HCT116 (cell line): ENCODE data around the gene RNF11. TPM values are rescaled to one million over a fixed set of nuclear protein-coding genes. Genes with fewer than 3 reads are reported as not detected.

Source experiments
- ATAC-seq: fragments of 200-7000 bp; cut with Tn5 transposase; 2 replicates; pipeline ENCODE4 v1.9.1; 2020; ENCODE audit warnings: mild to moderate bottlenecking, moderate library complexity
- BruUV-seq: library from RNA; stranded (reverse); fragments of 400-500 nt; replicated peaks from 2 replicates; lab custom pipeline; 2021; lab: Mats Ljungman, UMichigan
- CTCF ChIA-PET: fragments of 300-600 bp; sonication (Branson Sonifier 250); formaldehyde crosslinking; loops from one replicate; lab custom pipeline; 2021; ENCODE audit warnings: antibody characterized with exemption; lab: Charles Lee
- POLR2A ChIA-PET: fragments of 300-600, 350-600 bp; sonication (Branson Sonifier 250); formaldehyde crosslinking; loops from one replicate; lab custom pipeline; 2021; ENCODE audit warnings: antibody characterized with exemption; lab: Charles Lee
- RAD21 ChIA-PET, 2 experiments: fragments of 300-600 bp; sonication (Branson Sonifier 250); formaldehyde crosslinking; loops; one replicate each; lab custom pipeline; 2023; ENCODE audit warnings: low total read pairs in 2 of 2; ENCODE audit not compliant: uncharacterized antibody in 2 of 2, unreplicated experiment in 2 of 2, low non-redundant PET in 1 of 2; lab: Charles Lee
- DNase-seq: peaks from one replicate; pipeline ENCODE4 v3.0.0-alpha.2; 2010; ENCODE audit warnings: low read depth, low spot score
- H2AFZ ChIP-seq: fragments of 200-600 bp; shearing (Covaris generic), sonication (generic); 2 replicates; pipeline ENCODE4 v1.6.1; 2017; ENCODE audit warnings: low read depth, mixed run types, mixed read lengths, antibody characterized with exemption, low read length; ENCODE audit not compliant: poor library complexity, severe bottlenecking
- H3K27ac ChIP-seq: 2 replicates; pipeline ENCODE4 v1.5.1; 2012; ENCODE audit warnings: low read depth, low read length
- H3K27me3 ChIP-seq: fragments of 200-600 bp; sonication (generic); 2 replicates; pipeline ENCODE4 v1.6.1; 2016; ENCODE audit warnings: mixed run types, low read length, mixed read lengths; ENCODE audit not compliant: insufficient read depth
- H3K36me3 ChIP-seq, 2 experiments: fragments of 200-500 bp in 1 of 2; fragments of 200-600 bp in 1 of 2; sonication (Bioruptor generic) in 1 of 2; sonication (generic) in 1 of 2; 2 replicates each; pipeline versions ENCODE4 v1.5.1 to v1.6.1; 2014 to 2016; ENCODE audit warnings: low read length in 2 of 2, inconsistent platforms in 1 of 2, mixed read lengths in 1 of 2, mixed run types in 1 of 2; ENCODE audit not compliant: insufficient read depth in 2 of 2, control insufficient read depth in 1 of 2
- H3K4me1 ChIP-seq, 2 experiments: fragments of 200-600 bp in 1 of 2; sonication (generic) in 1 of 2; 2 replicates each; pipeline versions ENCODE4 v1.5.1 to v1.6.1; 2012 to 2017; ENCODE audit warnings: low read length in 2 of 2, inconsistent platforms in 1 of 2, mild to moderate bottlenecking in 1 of 2, mixed read lengths in 1 of 2, mixed run types in 1 of 2, moderate library complexity in 1 of 2; ENCODE audit not compliant: insufficient read depth in 2 of 2, control insufficient read depth in 1 of 2
- H3K4me2 ChIP-seq: fragments of 200-600 bp; sonication (generic); 2 replicates; pipeline ENCODE4 v1.6.1; 2017; ENCODE audit warnings: mixed run types, low read length, mixed read lengths
- H3K4me3 ChIP-seq, 2 experiments: fragments of 200-600 bp in 1 of 2; sonication (generic) in 1 of 2; replicated peaks in 1 of 2; 2 replicates each; pipeline ENCODE4 v1.5.1; 2011 to 2016; ENCODE audit warnings: low read length in 2 of 2, control low read depth in 1 of 2, low read depth in 1 of 2, mild to moderate bottlenecking in 1 of 2, mixed read lengths in 1 of 2, mixed run types in 1 of 2
- H3K79me2 ChIP-seq: fragments of 200-600 bp; sonication (generic); 2 replicates; pipeline ENCODE4 v1.6.1; 2017; ENCODE audit warnings: mild to moderate bottlenecking, mixed run types, low read length, moderate library complexity, mixed read lengths; ENCODE audit not compliant: insufficient read depth
- H3K9ac ChIP-seq: fragments of 200-600 bp; sonication (generic); 2 replicates; pipeline ENCODE4 v1.6.1; 2016; ENCODE audit warnings: low read length, mixed read lengths
- H3K9me2 ChIP-seq: fragments of 200-600 bp; sonication (generic), shearing (Covaris generic); 2 replicates; pipeline ENCODE4 v1.6.1; 2017; ENCODE audit warnings: mixed run types, mild to moderate bottlenecking, moderate library complexity; ENCODE audit not compliant: insufficient read depth
- H3K9me3 ChIP-seq, 2 experiments: fragments of 200-500 bp in 1 of 2; fragments of 200-600 bp in 1 of 2; sonication (Bioruptor generic) in 1 of 2; sonication (generic) in 1 of 2; 2 replicates each; pipeline ENCODE4 v1.6.1; 2014 to 2017; ENCODE audit warnings: low read length in 2 of 2, mixed read lengths in 2 of 2, inconsistent platforms in 1 of 2, low read depth in 1 of 2, mild to moderate bottlenecking in 1 of 2, mixed run types in 1 of 2, moderate library complexity in 1 of 2; ENCODE audit not compliant: control insufficient read depth in 1 of 2, insufficient read depth in 1 of 2
- H4K20me1 ChIP-seq: fragments of 200-600 bp; sonication (generic), shearing (Covaris generic); 2 replicates; pipeline ENCODE4 v1.6.1; 2017; ENCODE audit warnings: mixed run types, mild to moderate bottlenecking, moderate library complexity; ENCODE audit not compliant: insufficient read depth
- CBX3 ChIP-seq: IDR thresholded peaks from 2 replicates; pipeline ENCODE4 v1.6.1; 2012; ENCODE audit warnings: low read depth
- CEBPB ChIP-seq: IDR thresholded peaks from 2 replicates; pipeline ENCODE4 v1.6.1; 2012; ENCODE audit warnings: low read depth
- CTCF ChIP-seq, 3 experiments: fragments of 200-600 bp in 1 of 3; sonication (generic) in 1 of 3; IDR thresholded peaks in 2 of 3; conservative IDR thresholded peaks in 1 of 3; 2 replicates each; pipeline ENCODE4 v1.5.1; 2012 to 2017; ENCODE audit warnings: low read depth in 2 of 3, low read length in 2 of 3, antibody characterized with exemption in 1 of 3, borderline replicate concordance in 1 of 3, control low read depth in 1 of 3, mild to moderate bottlenecking in 1 of 3, mixed read lengths in 1 of 3, mixed run types in 1 of 3, moderate library complexity in 1 of 3; ENCODE audit not compliant: insufficient read depth in 1 of 3
- EGR1 ChIP-seq: IDR thresholded peaks from 2 replicates; pipeline ENCODE4 v1.6.1; 2012; ENCODE audit warnings: low read depth
- MAX ChIP-seq: IDR thresholded peaks from 2 replicates; pipeline ENCODE4 v1.6.1; 2012
- POLR2AphosphoS5 ChIP-seq: IDR thresholded peaks from 2 replicates; pipeline ENCODE4 v1.6.1; 2011; ENCODE audit warnings: mild to moderate bottlenecking, low read depth, low read length, moderate library complexity
- SIN3A ChIP-seq: IDR thresholded peaks from 2 replicates; pipeline ENCODE4 v1.6.1; 2012; ENCODE audit warnings: low read depth
- SP1 ChIP-seq: IDR thresholded peaks from 2 replicates; pipeline ENCODE4 v1.6.1; 2012; ENCODE audit warnings: low read depth
- ZBTB33 ChIP-seq: IDR thresholded peaks from 2 replicates; pipeline ENCODE4 v1.6.1; 2011; ENCODE audit warnings: mild to moderate bottlenecking, low read length, moderate library complexity; ENCODE audit not compliant: insufficient replicate concordance; ENCODE audit errors: extremely low read depth
- ZFX ChIP-seq: fragments of 450-650 bp; IDR thresholded peaks from 2 replicates; pipeline ENCODE4 v1.6.1; 2017
- intact Hi-C: fragments of 100-400 bp; cut with micrococcal nuclease; formaldehyde crosslinking; loops from 2 replicates; pipeline ENCODE4 v1.10.0; 2022
- total RNA-seq: library from RNA; stranded (reverse); gene quantifications from one replicate; pipeline ENCODE4 v1.2.1, GENCODE V29; 2021; ENCODE audit not compliant: unreplicated experiment

The RNF11 gene
- total RNA-seq, 1 experiment from 2014 or later, result 60.9 TPM

GRCh38 chr1:51280321-51280978 is 44.4 kb downstream of the RNF11 start:
- H4K20me1 ChIP-seq, result no peaks in the 10 kb centered on the region
- no peak overlapping the region for H3K9ac ChIP-seq
- peaks cover 10 to 16% of the 10 kb centered on the region in 2 experiments for H3K4me1 ChIP-seq
- H3K9me3 ChIP-seq, result no peaks in the 10 kb centered on the region
- POLR2A ChIA-PET, result no interaction called here
- H3K27me3 ChIP-seq, result no peaks in the 10 kb centered on the region
- H3K36me3 ChIP-seq, result no peaks in the 10 kb centered on the region
- RAD21 ChIA-PET, result no interaction called here
- CTCF ChIA-PET, result no interaction called here
- no peaks in the 10 kb centered on the region; the same call in 1 of the 2 replicates for H3K79me2 ChIP-seq
- H3K9me2 ChIP-seq, result no peaks in the 10 kb centered on the region
- DNase-seq, result no peak
- H2AFZ ChIP-seq, result no peak overlapping the region
- intact Hi-C loops, result no loop called here
- BruUV-seq, result no TSS peak
- TF ChIP-seq CTCF (IDR thresholded peaks at IDR 0.05 in 2 of 3, conservative IDR thresholded peaks at IDR 0.05 in 1 of 3; ENCODE audit: borderline replicate concordance in 1 of 3, insufficient read depth in 1 of 3, low read depth in 2 of 3, low read length in 2 of 3) (no peak), ZFX (no peak), MAX (no peak), ZBTB33 (no peak), EGR1 (no peak), SP1 (no peak), SIN3A (no peak), POLR2AphosphoS5 (no peak), CBX3 (no peak), CEBPB (no peak)
- no peak overlapping the region for H3K4me2 ChIP-seq
- no peak for ATAC-seq
- no peak overlapping the region for H3K4me3 ChIP-seq
- H3K27ac ChIP-seq, result no peak overlapping the region
